ENCODE data around the gene TIAM2. TPM values are rescaled to one million over a fixed set of nuclear protein-coding genes. Genes with fewer than 3 reads are reported as not detected.
"Not testable (repeated sequence)": the region's sequence is repeated elsewhere in the genome, so short reads cannot be mapped to it uniquely, and the experiment has no call there.

TIAM2 gene
- total and polyA plus RNA-seq, 8 donors = 1.1 to 44.2 (median 5.5) TPM

GRCh38 chr6:155177363-155177961 lies 182.3 kb downstream of the TIAM2 start:
- Histone ChIP-seq H3K27ac (no peak overlapping the region), H3K4me3 (no peak overlapping the region), H3K27me3 (no peaks in the 10 kb centered on the region), H3K4me1 (peaks cover 0 to 16% (median 4%) of the 10 kb centered on the region in 4 donors), H3K36me3 (peaks cover 0 to 3% (median 0%) of the 10 kb centered on the region in 4 donors), H3K9me3 (no peaks in the 10 kb centered on the region)
- intact Hi-C loops (cut with DNase I; ENCODE audit: low total_unique reads) = no loop called here
- TF ChIP-seq POLR2AphosphoS5 (IDR thresholded peaks at IDR 0.05) (no peak), CTCF (IDR thresholded peaks at IDR 0.05) (peak in 5 of 7 experiments; percentile 28 to 64 (median 59))
- DNase-seq = peak; percentile 38 to 84
- WGBS, 5 donors = 89 to 93% (median 92%) methylated on average over 4 of the region's 4 CpGs

GRCh38 chr6:155181498-155181897 lies 186.4 kb downstream of the TIAM2 start:
- 71 to 81% (median 76%) methylated on average over 3 of the region's 3 CpGs for WGBS, 5 donors
- Histone ChIP-seq H3K4me1 (peaks cover 0 to 9% (median 4%) of the 10 kb centered on the region in 4 donors), H3K4me3 (no peak overlapping the region), H3K27me3 (no peaks in the 10 kb centered on the region), H3K9me3 (no peaks in the 10 kb centered on the region), H3K36me3 (peaks cover 0 to 3% (median 0%) of the 10 kb centered on the region in 4 donors), H3K27ac (no peak overlapping the region)
- intact Hi-C loops (cut with DNase I; ENCODE audit: low total_unique reads) = loop anchor here (5.0 kb wide), 1 partner anchor 259 kb away; no protein-coding TSS in a partner anchor
- DNase-seq = no peak
- TF ChIP-seq CTCF (IDR thresholded peaks at IDR 0.05) = no peak
- TF ChIP-seq EP300 (IDR thresholded peaks at IDR 0.05) = no peak
- no peak for TF ChIP-seq POLR2AphosphoS5 (IDR thresholded peaks at IDR 0.05)
- TF ChIP-seq POLR2A (IDR thresholded peaks at IDR 0.05) = no peak

- H3K4me1 ChIP-seq = peaks cover 0 to 15% (median 5%) of the 10 kb centered on the region in 4 donors
- no peak for DNase-seq
- H3K27ac ChIP-seq = no peak overlapping the region
- no peak overlapping the region for H3K4me3 ChIP-seq
- 88 to 96% (median 92%) methylated on average over 16 of the region's 16 CpGs for WGBS, 5 donors
- H3K36me3 ChIP-seq = peaks cover 0 to 3% (median 0%) of the 10 kb centered on the region in 4 donors
- TF ChIP-seq POLR2A (IDR thresholded peaks at IDR 0.05) (no peak), EP300 (IDR thresholded peaks at IDR 0.05) (no peak), POLR2AphosphoS5 (IDR thresholded peaks at IDR 0.05) (no peak), CTCF (IDR thresholded peaks at IDR 0.05) (no peak)
- intact Hi-C loops (cut with DNase I; ENCODE audit: low total_unique reads) = loop anchor here (5.0 kb wide), 1 partner anchor 260 kb away; no protein-coding TSS in a partner anchor
- H3K27me3 ChIP-seq = no peaks in the 10 kb centered on the region
- H3K9me3 ChIP-seq = no peaks in the 10 kb centered on the region
Measured at GRCh38 chr6:155182103-155182502, 187.0 kb downstream of the TIAM2 start.

GRCh38 chr6:155183095-155183494 lies 188.0 kb downstream of the TIAM2 start:
- intact Hi-C loops (cut with DNase I; ENCODE audit: low total_unique reads) = loop anchor here (5.0 kb wide), 1 partner anchor 261 kb away; no protein-coding TSS in a partner anchor
- Histone ChIP-seq H3K4me1 (peaks cover 0 to 18% (median 7%) of the 10 kb centered on the region in 4 donors), H3K4me3 (no peak overlapping the region), H3K27me3 (no peaks in the 10 kb centered on the region), H3K36me3 (peaks cover 0 to 3% (median 0%) of the 10 kb centered on the region in 4 donors), H3K9me3 (no peaks in the 10 kb centered on the region), H3K27ac (no peak overlapping the region)
- DNase-seq = no peak
- no peak for TF ChIP-seq POLR2AphosphoS5 (IDR thresholded peaks at IDR 0.05)
- no peak for TF ChIP-seq POLR2A (IDR thresholded peaks at IDR 0.05)
- TF ChIP-seq EP300 (IDR thresholded peaks at IDR 0.05) = no peak
- TF ChIP-seq CTCF (IDR thresholded peaks at IDR 0.05) = no peak
- WGBS, 5 donors = 47 to 77% (median 73%) methylated on average over 5 of the region's 5 CpGs

- H3K36me3 ChIP-seq; H3K27me3 ChIP-seq; intact Hi-C loops (cut with DNase I; ENCODE audit: low total_unique reads); H3K27ac ChIP-seq; DNase-seq; H3K4me3 ChIP-seq; H3K9me3 ChIP-seq: not testable (repeated sequence)
- 93 to 95% (median 94%) methylated on average over 9 of the region's 9 CpGs for WGBS, 5 donors
- peaks cover 5 to 38% (median 19%) of the 10 kb centered on the region in 4 donors for H3K4me1 ChIP-seq
Measured at GRCh38 chr6:155185041-155185440, 189.9 kb downstream of the TIAM2 start.
